K562 (cell line): Measurements from ENCODE around the gene EHMT2. TPM values are rescaled to one million over a fixed set of nuclear protein-coding genes. Genes with fewer than 3 reads are reported as not detected.

Source experiments
- BRCA1 ChIP-seq, 2 experiments: fragments of 450-650 bp in 1 of 2; sonication (generic) in 1 of 2; formaldehyde crosslinking in 1 of 2; IDR thresholded peaks; 2 replicates each; pipeline versions ENCODE4 v1.5.0 to v1.6.1; 2017 to 2020; ENCODE audit warnings: mild to moderate bottlenecking in 1 of 2, missing genetic modification reagents in 1 of 2
- BRF1 ChIP-seq: IDR thresholded peaks from 3 replicates; pipeline ENCODE4 v1.6.1; 2011; ENCODE audit warnings: borderline replicate concordance, mild to moderate bottlenecking; ENCODE audit not compliant: insufficient read length; ENCODE audit errors: extremely low read depth
- CC2D1A ChIP-seq: fragments of 450-650 bp; IDR thresholded peaks from 2 replicates; pipeline ENCODE4 v1.6.1; 2017; ENCODE audit warnings: mild to moderate bottlenecking
- E2F6 ChIP-seq, 2 experiments: IDR thresholded peaks; 2 replicates each; pipeline ENCODE4 v1.6.1; 2011; ENCODE audit warnings: borderline replicate concordance in 1 of 2, control low read depth in 1 of 2, low read depth in 1 of 2, low read length in 1 of 2, mild to moderate bottlenecking in 1 of 2, mixed read lengths in 1 of 2, moderate library complexity in 1 of 2; ENCODE audit not compliant: insufficient read depth in 1 of 2, insufficient read length in 1 of 2, poor library complexity in 1 of 2, severe bottlenecking in 1 of 2; ENCODE audit errors: extremely low read depth in 1 of 2
- FOXA3 ChIP-seq, 2 experiments: fragments of 450-650 bp in 1 of 2; sonication (generic) in 1 of 2; formaldehyde crosslinking; IDR thresholded peaks in 1 of 2; conservative IDR thresholded peaks in 1 of 2; 2 replicates each; pipeline versions ENCODE4 v1.4.0 to v1.8.0; 2020 to 2022; ENCODE audit warnings: mild to moderate bottlenecking in 2 of 2, missing genetic modification reagents in 1 of 2
- GATAD2A ChIP-seq: fragments of 450-650 bp; IDR thresholded peaks from 2 replicates; pipeline ENCODE4 v1.6.1; 2017
- GTF2A2 ChIP-seq: IDR thresholded peaks from 2 replicates; pipeline ENCODE4 v1.6.1; 2016; ENCODE audit warnings: mild to moderate bottlenecking, missing genetic modification characterization, missing compliant biosample characterization
- HMBOX1 ChIP-seq: sonication (generic); IDR thresholded peaks from 2 replicates; pipeline ENCODE4 v1.6.1; 2016
- HOXB6 ChIP-seq: fragments of 250-450 bp; sonication (Bioruptor Pico); IDR thresholded peaks from 2 replicates; pipeline ENCODE4 v1.5.1; 2022; ENCODE audit warnings: mild to moderate bottlenecking, borderline replicate concordance
- NFIX ChIP-seq: fragments of 250-450 bp; sonication (Bioruptor Pico); IDR thresholded peaks from 2 replicates; pipeline ENCODE4 v1.4.0; 2020; ENCODE audit warnings: low read depth, mild to moderate bottlenecking, moderate library complexity
- PHTF2 ChIP-seq: fragments of 250-450 bp; sonication (Bioruptor Pico); IDR thresholded peaks from 2 replicates; pipeline ENCODE4 v1.5.0; 2021; ENCODE audit warnings: mild to moderate bottlenecking
- RFX5 ChIP-seq: IDR thresholded peaks from 2 replicates; pipeline ENCODE4 v1.6.1; 2011; ENCODE audit warnings: low read depth, mild to moderate bottlenecking, improper control_type of control experiment, low read length
- RNF219 ChIP-seq: fragments of 250-450 bp; sonication (Bioruptor Pico); IDR thresholded peaks from 2 replicates; pipeline ENCODE4 v1.5.0; 2022; ENCODE audit warnings: mild to moderate bottlenecking
- SRSF3 ChIP-seq: fragments of 200-400 bp; formaldehyde crosslinking; IDR thresholded peaks from 2 replicates; pipeline ENCODE4 v1.6.1; 2016; ENCODE audit warnings: mild to moderate bottlenecking, low read length, moderate library complexity; ENCODE audit not compliant: insufficient read depth
- TEAD4 ChIP-seq, 2 experiments: sonication (generic) in 1 of 2; formaldehyde crosslinking in 1 of 2; IDR thresholded peaks; 2 replicates each; pipeline versions ENCODE4 v1.6.1 to v1.8.0; 2012 to 2022; ENCODE audit warnings: borderline replicate concordance in 1 of 2, inconsistent platforms in 1 of 2, low read length in 1 of 2, mild to moderate bottlenecking in 1 of 2, missing genetic modification reagents in 1 of 2
- USF1 ChIP-seq: sonication (generic); formaldehyde crosslinking; IDR thresholded peaks from 2 replicates; pipeline ENCODE4 v1.9.0; 2022; ENCODE audit warnings: mild to moderate bottlenecking, missing genetic modification reagents
- ZBTB2 ChIP-seq: fragments of 450-650 bp; IDR thresholded peaks from 2 replicates; pipeline ENCODE4 v1.6.1; 2016; ENCODE audit warnings: antibody characterized with exemption
- ZNF324 ChIP-seq: fragments of 250-450 bp; sonication (Bioruptor Pico); IDR thresholded peaks from 2 replicates; pipeline ENCODE4 v1.4.0; 2020; ENCODE audit warnings: mild to moderate bottlenecking
- ZNF431 ChIP-seq: sonication (generic); formaldehyde crosslinking; IDR thresholded peaks from 2 replicates; pipeline ENCODE4 v1.8.0; 2022; ENCODE audit warnings: mild to moderate bottlenecking, missing genetic modification reagents
- ZNF696 ChIP-seq: fragments of 250-450 bp; sonication (Bioruptor Pico); conservative IDR thresholded peaks from 2 replicates; pipeline ENCODE4 v1.4.0; 2020; ENCODE audit warnings: mild to moderate bottlenecking, moderate library complexity
- polyA plus RNA-seq, 8 experiments: library from polyadenylated mRNA; depleted of rRNA in 4 of 8; stranded (reverse) in 5 of 8; unstranded in 3 of 8; fragments of >200 nt; fragmentation: Nextera tagmentation in 2 of 8; fragmentation: Illumina TruSeq in 1 of 8; extraction: Ambion mirVana in 2 of 8; extraction: Trizol in 1 of 8; gene quantifications; 2 replicates each; pipeline versions ENCODE4 v1.2.1 to v1.2.3, GENCODE V29; 2011 to 2014; ENCODE audit warnings: inconsistent platforms in 1 of 8, missing spikeins in 1 of 8
- total RNA-seq, 7 experiments: library from RNA; depleted of rRNA in 6 of 7; stranded (reverse); fragments of >200 nt in 6 of 7; fragmentation: Illumina TruSeq in 2 of 7; extraction: Trizol in 2 of 7; gene quantifications; 2 replicates each; pipeline versions ENCODE4 v1.2.1 to v1.2.3, GENCODE V29; 2011 to 2021; ENCODE audit warnings: low replicate concordance in 1 of 7

EHMT2 gene
- total and polyA plus RNA-seq, 9 of the 15 experiments (the other 6 are each of a cell fraction or from before 2014, with no cell fraction given) = 2.1 to 63.8 (median 38.5) TPM

- TF ChIP-seq NFIX (CRISPR knock-in tag) = no peak
- TF ChIP-seq USF1 (CRISPR knock-in tag) = no peak
- TF ChIP-seq ZNF324 (CRISPR knock-in tag) = no peak
- no peak for TF ChIP-seq ZNF696 (CRISPR knock-in tag)
- no peak for TF ChIP-seq GATAD2A
- peak; percentile 31; the same call in 1 of the 2 replicates for TF ChIP-seq ZBTB2
- TF ChIP-seq HMBOX1 = no peak
- TF ChIP-seq BRCA1 (IDR thresholded peaks at IDR 0.05) = no peak
- TF ChIP-seq BRCA1 (CRISPR knock-in tag; IDR thresholded peaks at IDR 0.05) = 0 out of 2 replicates have a peak, but pooled peaks have one; percentile 50
- TF ChIP-seq FOXA3 (CRISPR knock-in tag; conservative IDR thresholded peaks at IDR 0.05 in 1 of 2, IDR thresholded peaks at IDR 0.05 in 1 of 2) = no peak
- no peak for TF ChIP-seq RNF219 (CRISPR knock-in tag)
- no peak for TF ChIP-seq HOXB6 (CRISPR knock-in tag)
- peak in 1 of 2 experiments; percentile 20 for TF ChIP-seq E2F6 (IDR thresholded peaks at IDR 0.05; ENCODE audit: borderline replicate concordance in 1 of 2, extremely low read depth in 1 of 2, insufficient read depth in 1 of 2, insufficient read length in 1 of 2, low read depth in 1 of 2, low read length in 1 of 2, poor library complexity in 1 of 2, severe bottlenecking in 1 of 2)
- TF ChIP-seq BRF1 = no peak
- no peak for TF ChIP-seq PHTF2 (CRISPR knock-in tag)
- no peak for TF ChIP-seq RFX5
- TF ChIP-seq TEAD4 (IDR thresholded peaks at IDR 0.05; ENCODE audit: low read length) = no peak
- TF ChIP-seq TEAD4 (CRISPR knock-in tag; IDR thresholded peaks at IDR 0.05; ENCODE audit: borderline replicate concordance) = no peak
- no peak for TF ChIP-seq SRSF3
- no peak for TF ChIP-seq CC2D1A
- TF ChIP-seq GTF2A2 (tag) = no peak
- TF ChIP-seq ZNF431 (CRISPR knock-in tag) = no peak
These were observed 2.6 kb upstream of the EHMT2 start (continued) for GRCh38 chr6:31899882-31900722.
